ENCODE data around the gene TLE2.

- TF ChIP-seq CTCF (IDR thresholded peaks at IDR 0.05; ENCODE audit: low read depth, low read length) (no peak), EZH2phosphoT487 (IDR thresholded peaks at IDR 0.05; ENCODE audit: low read depth) (no peak)
These were observed 26.1 kb upstream of the TLE2 start for GRCh38 chr19:3054972-3055740.

Measured in OCI-LY3 (cell line).